Body of pancreas (tissue), 4 donors: ENCODE results near the gene TEAD1.

Source experiments
- CTCF ChIP-seq, 7 experiments: fragments of 450-650 bp in 4 of 7; fragments of 200-600 bp in 3 of 7; sonication (generic) in 3 of 7; IDR thresholded peaks; one replicate each; pipeline ENCODE4 v1.5.1; 2016 to 2019; ENCODE audit warnings: antibody characterized with exemption in 7 of 7
- POLR2A ChIP-seq, 3 donors: fragments of 450-650 bp; IDR thresholded peaks; one replicate each; pipeline ENCODE4 v1.6.1; 2016; ENCODE audit warnings: antibody characterized with exemption in 3 of 3, mild to moderate bottlenecking in 2 of 3

DNA sequence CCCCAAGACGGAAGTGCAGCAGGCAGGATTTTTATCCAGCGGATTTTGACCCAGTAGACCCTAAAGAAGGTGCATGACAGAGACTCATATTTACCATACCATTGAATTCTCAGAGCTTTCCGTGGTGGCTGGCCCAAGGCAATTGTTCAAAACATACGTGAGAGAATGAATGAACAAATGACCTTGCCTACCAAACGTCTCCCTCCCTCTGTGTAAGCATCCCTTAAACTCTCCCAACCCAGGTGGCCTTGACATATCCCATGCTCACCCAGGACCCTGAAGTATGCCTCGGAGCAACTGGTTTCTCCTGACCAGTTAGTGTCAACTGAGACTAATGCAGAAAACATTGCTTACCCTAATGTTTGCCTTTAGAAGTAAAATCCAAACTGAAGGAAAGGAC is 154.9 kb downstream of the TEAD1 start:
- no peak for TF ChIP-seq CTCF (IDR thresholded peaks at IDR 0.05)
- TF ChIP-seq POLR2A (IDR thresholded peaks at IDR 0.05) = no peak
